ENCODE measurements around the gene ZNF557.

- no peak for TF ChIP-seq CTCF (IDR thresholded peaks at IDR 0.05)
- no peak for TF ChIP-seq EZH2 (IDR thresholded peaks at IDR 0.05)
These were observed at the start of gene ZNF557 for GRCh38 chr19:7069042-7069903.

All from neural progenitor cell (in vitro differentiated cells).